GM23248 (cell line): ENCODE measurements around the gene NUDT14.

Experiments
- EZH2 ChIP-seq: fragments of 200-600 bp; sonication (generic); IDR thresholded peaks from 2 replicates; pipeline ENCODE4 v1.6.1; 2018; ENCODE audit warnings: antibody characterized with exemption, mild to moderate bottlenecking; ENCODE audit not compliant: insufficient read depth, poor library complexity, severe bottlenecking
- EZH2phosphoT487 ChIP-seq: fragments of 200-600 bp; sonication (generic); IDR thresholded peaks from 2 replicates; pipeline ENCODE4 v1.6.1; 2018; ENCODE audit warnings: antibody characterized with exemption, moderate library complexity, mild to moderate bottlenecking, low read depth; ENCODE audit not compliant: insufficient read depth

DNA sequence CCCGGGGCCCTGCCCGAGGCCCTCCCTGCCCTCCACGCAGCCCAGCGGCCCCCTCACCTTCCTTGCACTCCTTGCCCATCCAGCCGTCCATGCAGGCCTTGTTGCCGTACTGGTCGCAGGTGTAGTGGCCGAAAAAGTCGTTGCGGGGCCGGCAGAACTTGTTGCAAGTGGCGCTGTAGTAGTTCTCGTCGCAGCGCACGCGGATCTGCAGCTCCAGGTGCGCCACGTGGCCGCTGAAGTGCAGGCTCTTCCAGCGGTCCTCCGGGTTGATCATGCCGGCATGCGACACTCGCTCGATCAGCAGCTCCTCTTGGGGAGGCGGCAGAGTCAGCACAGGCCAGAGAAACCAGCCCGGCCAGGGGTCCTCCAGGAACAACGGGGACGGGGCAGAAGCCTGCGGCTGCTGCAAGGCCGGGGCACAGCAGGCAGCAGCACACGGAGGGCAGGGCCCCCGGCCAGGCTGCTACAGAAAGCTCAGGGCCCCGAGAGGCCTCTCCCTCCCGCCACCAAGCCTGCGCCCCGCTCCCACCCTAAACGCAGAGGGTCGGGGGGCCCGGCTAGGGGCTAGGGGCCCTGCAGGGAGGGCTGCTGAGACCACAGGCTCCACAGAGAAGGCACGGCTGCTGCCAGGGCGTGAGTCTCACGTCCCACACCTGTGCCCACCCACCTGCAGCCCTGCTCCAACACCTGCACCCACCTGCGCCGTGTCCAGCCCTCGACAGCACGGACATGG lies 25.3 kb downstream of the NUDT14 start:
- TF ChIP-seq EZH2 (no peak), EZH2phosphoT487 (no peak)
